ENCODE data around the gene IL17RD. TPM values are rescaled to one million over a fixed set of nuclear protein-coding genes. Genes with fewer than 3 reads are reported as not detected.

Gene IL17RD
- polyA plus RNA-seq, 2 donors: 0.31 to 0.69 TPM

- no peaks in the 10 kb centered on the region for H3K27me3 ChIP-seq (ENCODE audit: control insufficient read depth in 1 of 2, insufficient read depth in 2 of 2, low read length in 2 of 2)
- no peaks in the 10 kb centered on the region for H3K36me3 ChIP-seq (ENCODE audit: control insufficient read depth in 2 of 2, insufficient read depth in 2 of 2, low read length in 1 of 2)
- no peak overlapping the region for H3K4me3 ChIP-seq (ENCODE audit: low read depth in 1 of 2, low read length in 2 of 2)
- no peak overlapping the region for H3K27ac ChIP-seq (ENCODE audit: low read depth in 2 of 2, low read length in 1 of 2)
- H3K4me1 ChIP-seq (ENCODE audit: control insufficient read depth in 2 of 2, insufficient read depth in 2 of 2, low read length in 1 of 2): peaks cover 0 to 2% of the 10 kb centered on the region in 2 donors
- 73 to 86% methylated on average over 3 of the region's 3 CpGs for WGBS, 2 donors
- H3K9me3 ChIP-seq (ENCODE audit: control insufficient read depth in 2 of 2, insufficient read depth in 1 of 2, low read depth in 1 of 2, low read length in 1 of 2): no peaks in the 10 kb centered on the region
Observed at GRCh38 chr3:57151749-57152148, 13.4 kb downstream of the IL17RD start.

DNA sequence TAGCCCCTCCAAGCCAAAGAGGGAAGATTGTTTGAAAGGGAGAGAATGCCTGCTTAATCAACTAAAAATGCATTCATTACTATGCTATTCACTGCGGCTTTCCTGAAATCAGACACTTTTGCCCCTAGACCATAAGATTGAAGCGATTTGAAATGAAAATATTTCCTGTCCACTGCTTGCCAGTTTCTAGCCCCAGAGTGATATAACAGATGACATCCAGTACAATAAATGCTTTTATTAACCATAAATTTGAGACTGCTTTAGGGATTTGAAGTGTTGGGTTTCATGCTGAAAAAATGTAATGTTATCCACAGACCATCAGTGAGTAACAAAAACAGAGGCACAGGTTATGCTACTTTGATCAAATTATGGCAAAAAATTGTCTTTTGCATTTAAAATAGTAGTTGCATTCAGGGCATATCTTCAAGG is 14.1 kb downstream of the IL17RD start:
- WGBS, 2 donors: 58 to 61% methylated on average over 2 of the region's 2 CpGs
- no peaks in the 10 kb centered on the region for H3K36me3 ChIP-seq (ENCODE audit: control insufficient read depth in 2 of 2, insufficient read depth in 2 of 2, low read length in 1 of 2)
- no peak overlapping the region for H3K27ac ChIP-seq (ENCODE audit: low read depth in 2 of 2, low read length in 1 of 2)
- no peaks in the 10 kb centered on the region for H3K9me3 ChIP-seq (ENCODE audit: control insufficient read depth in 2 of 2, insufficient read depth in 1 of 2, low read depth in 1 of 2, low read length in 1 of 2)
- no peak overlapping the region for H3K4me3 ChIP-seq (ENCODE audit: low read depth in 1 of 2, low read length in 2 of 2)
- peaks cover 0 to 2% of the 10 kb centered on the region in 2 donors for H3K4me1 ChIP-seq (ENCODE audit: control insufficient read depth in 2 of 2, insufficient read depth in 2 of 2, low read length in 1 of 2)
- H3K27me3 ChIP-seq (ENCODE audit: control insufficient read depth in 1 of 2, insufficient read depth in 2 of 2, low read length in 2 of 2): no peaks in the 10 kb centered on the region

DNA sequence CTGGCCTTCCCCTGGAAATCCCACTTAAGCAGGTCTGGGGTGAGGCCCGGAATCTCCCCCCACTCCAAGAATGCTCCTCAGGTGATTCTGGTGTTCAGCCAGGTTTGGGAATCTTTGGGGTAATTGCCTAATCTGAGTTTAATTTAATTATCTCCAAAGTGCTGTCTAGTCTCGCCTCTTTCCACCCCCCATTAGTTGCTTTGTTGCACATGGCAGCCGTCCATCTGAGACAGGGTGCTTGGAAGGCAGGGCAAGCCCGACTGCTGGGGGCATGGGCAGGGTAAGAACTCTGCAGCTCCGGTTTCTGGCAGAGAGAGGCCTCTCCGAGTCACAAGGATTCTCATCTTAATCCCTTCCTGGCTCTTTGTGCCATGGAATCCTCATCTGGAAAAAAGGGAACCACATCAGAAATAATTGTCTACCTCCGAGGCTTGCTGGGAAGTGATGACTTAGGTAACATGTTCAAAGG is 15.0 kb downstream of the IL17RD start:
- Histone ChIP-seq H3K4me1 (ENCODE audit: control insufficient read depth in 2 of 2, insufficient read depth in 2 of 2, low read length in 1 of 2) (peaks cover 0 to 2% of the 10 kb centered on the region in 2 donors), H3K27ac (ENCODE audit: low read depth in 2 of 2, low read length in 1 of 2) (peak overlapping the region in 1 of 2 donors; percentile 36), H3K4me3 (ENCODE audit: low read depth in 1 of 2, low read length in 2 of 2) (no peak overlapping the region), H3K27me3 (ENCODE audit: control insufficient read depth in 1 of 2, insufficient read depth in 2 of 2, low read length in 2 of 2) (no peaks in the 10 kb centered on the region), H3K36me3 (ENCODE audit: control insufficient read depth in 2 of 2, insufficient read depth in 2 of 2, low read length in 1 of 2) (no peaks in the 10 kb centered on the region), H3K9me3 (ENCODE audit: control insufficient read depth in 2 of 2, insufficient read depth in 1 of 2, low read depth in 1 of 2, low read length in 1 of 2) (no peaks in the 10 kb centered on the region)
- WGBS, 2 donors: 31 to 51% methylated on average over 7 of the region's 7 CpGs

- H3K4me3 ChIP-seq (ENCODE audit: low read depth in 1 of 2, low read length in 2 of 2): no peak overlapping the region
- H3K9me3 ChIP-seq (ENCODE audit: control insufficient read depth in 2 of 2, insufficient read depth in 1 of 2, low read depth in 1 of 2, low read length in 1 of 2): no peaks in the 10 kb centered on the region
- 82 to 86% methylated on average over 2 of the region's 2 CpGs for WGBS, 2 donors
- no peaks in the 10 kb centered on the region for H3K36me3 ChIP-seq (ENCODE audit: control insufficient read depth in 2 of 2, insufficient read depth in 2 of 2, low read length in 1 of 2)
- peaks cover 0 to 2% of the 10 kb centered on the region in 2 donors for H3K4me1 ChIP-seq (ENCODE audit: control insufficient read depth in 2 of 2, insufficient read depth in 2 of 2, low read length in 1 of 2)
- H3K27ac ChIP-seq (ENCODE audit: low read depth in 2 of 2, low read length in 1 of 2): no peak overlapping the region
- H3K27me3 ChIP-seq (ENCODE audit: control insufficient read depth in 1 of 2, insufficient read depth in 2 of 2, low read length in 2 of 2): no peaks in the 10 kb centered on the region
Observed at GRCh38 chr3:57147071-57147470, 18.1 kb downstream of the IL17RD start.

DNA sequence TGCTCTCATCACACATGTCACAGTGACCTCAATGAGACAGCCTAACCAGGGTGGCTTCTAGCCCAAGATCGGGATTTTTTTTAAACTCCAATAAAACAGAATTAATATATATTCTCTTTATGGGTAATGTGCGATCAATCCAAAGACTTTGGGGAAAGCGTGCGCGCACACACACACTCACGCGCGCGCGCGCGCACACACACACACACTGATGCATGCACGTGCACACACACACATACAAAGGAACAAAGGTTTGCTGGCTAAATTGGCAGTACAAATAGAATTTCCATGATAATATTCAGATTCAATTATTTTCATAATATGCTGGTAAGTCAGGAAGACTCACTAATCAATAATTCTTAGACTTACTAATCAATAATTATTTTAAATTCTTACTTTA is 19.3 kb downstream of the IL17RD start:
- H3K4me3 ChIP-seq (ENCODE audit: low read depth in 1 of 2, low read length in 2 of 2): no peak overlapping the region
- WGBS, 2 donors: 89 to 94% methylated on average over 13 of the region's 13 CpGs
- no peaks in the 10 kb centered on the region for H3K9me3 ChIP-seq (ENCODE audit: control insufficient read depth in 2 of 2, insufficient read depth in 1 of 2, low read depth in 1 of 2, low read length in 1 of 2)
- no peaks in the 10 kb centered on the region for H3K27me3 ChIP-seq (ENCODE audit: control insufficient read depth in 1 of 2, insufficient read depth in 2 of 2, low read length in 2 of 2)
- H3K27ac ChIP-seq (ENCODE audit: low read depth in 2 of 2, low read length in 1 of 2): no peak overlapping the region
- H3K4me1 ChIP-seq (ENCODE audit: control insufficient read depth in 2 of 2, insufficient read depth in 2 of 2, low read length in 1 of 2): no peaks in the 10 kb centered on the region
- no peaks in the 10 kb centered on the region for H3K36me3 ChIP-seq (ENCODE audit: control insufficient read depth in 2 of 2, insufficient read depth in 2 of 2, low read length in 1 of 2)

DNA sequence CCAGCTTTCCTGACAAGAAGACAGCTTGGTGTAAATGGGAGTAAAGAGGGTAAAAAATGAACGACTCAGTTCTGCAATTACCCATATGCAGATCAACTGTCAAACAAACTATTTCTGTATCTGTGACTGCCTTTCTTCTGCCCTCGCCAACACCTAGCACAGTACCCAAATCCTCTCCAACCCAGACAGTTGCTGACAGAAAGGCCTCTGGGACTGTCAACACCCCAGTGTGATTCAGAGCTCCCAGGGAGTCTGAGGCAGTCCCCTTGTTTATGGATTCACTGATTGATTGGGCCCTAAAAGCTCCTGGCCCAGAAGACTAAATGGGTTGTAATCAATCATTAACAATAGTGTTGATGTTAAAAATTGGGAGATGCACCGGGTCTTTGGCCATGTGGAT is 20.2 kb downstream of the IL17RD start:
- whole genome bisulfite sequencing, 2 donors: 63 to 76% methylated on average over 3 of the region's 3 CpGs
- H3K27me3 ChIP-seq (ENCODE audit: control insufficient read depth in 1 of 2, insufficient read depth in 2 of 2, low read length in 2 of 2): no peaks in the 10 kb centered on the region
- H3K27ac ChIP-seq (ENCODE audit: low read depth in 2 of 2, low read length in 1 of 2): no peak overlapping the region
- no peaks in the 10 kb centered on the region for H3K4me1 ChIP-seq (ENCODE audit: control insufficient read depth in 2 of 2, insufficient read depth in 2 of 2, low read length in 1 of 2)
- no peaks in the 10 kb centered on the region for H3K9me3 ChIP-seq (ENCODE audit: control insufficient read depth in 2 of 2, insufficient read depth in 1 of 2, low read depth in 1 of 2, low read length in 1 of 2)
- H3K36me3 ChIP-seq (ENCODE audit: control insufficient read depth in 2 of 2, insufficient read depth in 2 of 2, low read length in 1 of 2): no peaks in the 10 kb centered on the region
- no peak overlapping the region for H3K4me3 ChIP-seq (ENCODE audit: low read depth in 1 of 2, low read length in 2 of 2)

- Histone ChIP-seq H3K36me3 (ENCODE audit: control insufficient read depth in 2 of 2, insufficient read depth in 2 of 2, low read length in 1 of 2) (no peaks in the 10 kb centered on the region), H3K4me3 (ENCODE audit: low read depth in 1 of 2, low read length in 2 of 2) (no peak overlapping the region), H3K9me3 (ENCODE audit: control insufficient read depth in 2 of 2, insufficient read depth in 1 of 2, low read depth in 1 of 2, low read length in 1 of 2) (no peaks in the 10 kb centered on the region), H3K27me3 (ENCODE audit: control insufficient read depth in 1 of 2, insufficient read depth in 2 of 2, low read length in 2 of 2) (no peaks in the 10 kb centered on the region), H3K27ac (ENCODE audit: low read depth in 2 of 2, low read length in 1 of 2) (no peak overlapping the region), H3K4me1 (ENCODE audit: control insufficient read depth in 2 of 2, insufficient read depth in 2 of 2, low read length in 1 of 2) (no peaks in the 10 kb centered on the region)
- 76 to 82% methylated on average over 4 of the region's 4 CpGs for WGBS, 2 donors
Observed at GRCh38 chr3:57143886-57144459, 21.2 kb downstream of the IL17RD start.

DNA sequence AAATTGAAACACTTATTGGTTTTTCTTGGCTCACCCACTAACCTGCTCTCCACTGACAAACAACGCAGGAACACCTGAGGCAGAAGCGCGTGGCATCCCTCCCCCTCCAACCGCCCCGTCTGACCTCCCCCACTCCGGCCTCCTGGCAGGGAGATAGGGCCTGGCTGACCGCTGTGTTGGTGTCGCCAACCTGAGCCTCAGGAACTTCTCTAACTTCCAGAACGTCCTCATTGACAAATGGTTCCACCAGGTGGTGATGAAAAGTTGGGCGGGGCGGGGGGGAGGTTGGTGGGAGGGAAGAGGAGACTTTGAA is 22.8 kb downstream of the IL17RD start:
- Histone ChIP-seq H3K4me3 (ENCODE audit: low read depth in 1 of 2, low read length in 2 of 2) (no peak overlapping the region), H3K27me3 (ENCODE audit: control insufficient read depth in 1 of 2, insufficient read depth in 2 of 2, low read length in 2 of 2) (no peaks in the 10 kb centered on the region), H3K9me3 (ENCODE audit: control insufficient read depth in 2 of 2, insufficient read depth in 1 of 2, low read depth in 1 of 2, low read length in 1 of 2) (no peaks in the 10 kb centered on the region), H3K36me3 (ENCODE audit: control insufficient read depth in 2 of 2, insufficient read depth in 2 of 2, low read length in 1 of 2) (no peaks in the 10 kb centered on the region), H3K27ac (ENCODE audit: low read depth in 2 of 2, low read length in 1 of 2) (no peak overlapping the region), H3K4me1 (ENCODE audit: control insufficient read depth in 2 of 2, insufficient read depth in 2 of 2, low read length in 1 of 2) (no peaks in the 10 kb centered on the region)
- WGBS, 2 donors: 62 to 73% methylated on average over 11 of the region's 11 CpGs

- Histone ChIP-seq H3K27ac (ENCODE audit: low read depth in 2 of 2, low read length in 1 of 2) (no peak overlapping the region), H3K9me3 (ENCODE audit: control insufficient read depth in 2 of 2, insufficient read depth in 1 of 2, low read depth in 1 of 2, low read length in 1 of 2) (no peaks in the 10 kb centered on the region), H3K27me3 (ENCODE audit: control insufficient read depth in 1 of 2, insufficient read depth in 2 of 2, low read length in 2 of 2) (no peaks in the 10 kb centered on the region), H3K4me1 (ENCODE audit: control insufficient read depth in 2 of 2, insufficient read depth in 2 of 2, low read length in 1 of 2) (no peaks in the 10 kb centered on the region), H3K36me3 (ENCODE audit: control insufficient read depth in 2 of 2, insufficient read depth in 2 of 2, low read length in 1 of 2) (no peaks in the 10 kb centered on the region), H3K4me3 (ENCODE audit: low read depth in 1 of 2, low read length in 2 of 2) (no peak overlapping the region)
- WGBS, 2 donors: 53 to 64% methylated on average over 5 of the region's 5 CpGs
Observed at GRCh38 chr3:57141719-57142410, 23.3 kb downstream of the IL17RD start.

DNA sequence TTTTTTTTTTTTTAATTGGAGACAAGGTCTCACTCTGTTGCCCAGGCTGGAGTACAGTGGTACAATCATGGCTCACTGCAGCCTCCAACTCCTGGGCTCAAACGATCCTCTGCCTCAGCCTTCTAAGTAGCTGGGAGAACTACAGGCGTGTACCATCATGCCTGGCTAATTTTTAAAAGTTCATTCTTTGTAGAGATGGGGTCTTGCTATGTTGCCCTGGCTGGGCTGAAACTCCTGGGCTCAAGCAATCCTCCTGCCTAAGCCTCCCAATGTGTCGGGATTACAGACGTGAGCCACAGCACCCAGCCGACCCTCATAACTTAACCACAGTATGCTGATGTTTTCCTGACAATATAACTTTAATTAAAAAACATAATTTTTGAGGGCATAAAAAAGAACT is 24.3 kb downstream of the IL17RD start:
- WGBS, 2 donors: 89 to 93% methylated on average over 5 of the region's 5 CpGs
- Histone ChIP-seq H3K27me3 (ENCODE audit: control insufficient read depth in 1 of 2, insufficient read depth in 2 of 2, low read length in 2 of 2) (no peaks in the 10 kb centered on the region), H3K4me1 (ENCODE audit: control insufficient read depth in 2 of 2, insufficient read depth in 2 of 2, low read length in 1 of 2) (no peaks in the 10 kb centered on the region), H3K27ac (ENCODE audit: low read depth in 2 of 2, low read length in 1 of 2) (no peak overlapping the region), H3K36me3 (ENCODE audit: control insufficient read depth in 2 of 2, insufficient read depth in 2 of 2, low read length in 1 of 2) (no peaks in the 10 kb centered on the region), H3K4me3 (ENCODE audit: low read depth in 1 of 2, low read length in 2 of 2) (no peak overlapping the region), H3K9me3 (ENCODE audit: control insufficient read depth in 2 of 2, insufficient read depth in 1 of 2, low read depth in 1 of 2, low read length in 1 of 2) (no peaks in the 10 kb centered on the region)

All from esophagus (tissue), 2 donors.